H1 (cell line): ENCODE measurements around the gene GBP5. TPM values are rescaled to one million over a fixed set of nuclear protein-coding genes. Genes with fewer than 3 reads are reported as not detected.
A peak's percentile ranks its signal among the peaks of the same experiment; 100 is the strongest.

Experiments used
- CTCF ChIA-PET: fragments of 300-600 bp; sonication (Branson Sonifier 250); formaldehyde crosslinking; loops from one replicate; lab custom pipeline; 2021; ENCODE audit not compliant: partially characterized antibody; lab: Charles Lee
- POLR2A ChIA-PET: fragments of 300-600 bp; sonication (Branson Sonifier 250); formaldehyde crosslinking; loops from one replicate; lab custom pipeline; 2021; ENCODE audit warnings: inconsistent platforms; ENCODE audit not compliant: partially characterized antibody; lab: Charles Lee
- DNase-seq, 2 experiments: peaks; one replicate each; pipeline versions ENCODE4 v3.0.0 to v3.0.0-alpha.2; 2010 to 2022; ENCODE audit warnings: low spot score in 2 of 2, low read depth in 1 of 2, mixed read lengths in 1 of 2
- FAIRE-seq: peaks from 2 replicates; lab custom pipeline; 2011; peaks lifted over from hg19 to GRCh38; lab: Jason Lieb, UNC
- H2AFZ ChIP-seq: 2 replicates; pipeline ENCODE4 v1.8.1; 2012; ENCODE audit warnings: low read length, inconsistent platforms
- H2AK5ac ChIP-seq: 2 replicates; pipeline ENCODE4 v1.6.1; 2013; ENCODE audit warnings: low read depth, low read length
- H2BK120ac ChIP-seq: replicated peaks from 2 replicates; pipeline ENCODE3; 2013; ENCODE audit warnings: low read depth, low read length, inconsistent platforms
- H2BK12ac ChIP-seq: 2 replicates; pipeline ENCODE4 v1.6.1; 2013; ENCODE audit warnings: low read depth, low read length
- H2BK15ac ChIP-seq: 2 replicates; pipeline ENCODE4 v1.6.1; 2013; ENCODE audit warnings: low read length
- H2BK20ac ChIP-seq: 2 replicates; pipeline ENCODE4 v1.6.1; 2013; ENCODE audit warnings: low read length
- H2BK5ac ChIP-seq: 2 replicates; pipeline ENCODE4 v1.6.1; 2013; ENCODE audit warnings: low read depth, low read length
- H3K14ac ChIP-seq: 2 replicates; pipeline ENCODE4 v1.6.1; 2013; ENCODE audit warnings: inconsistent platforms; ENCODE audit not compliant: insufficient read length
- H3K18ac ChIP-seq: 2 replicates; pipeline ENCODE4 v1.6.1; 2013; ENCODE audit warnings: low read length; ENCODE audit errors: extremely low read depth
- H3K23ac ChIP-seq: 2 replicates; pipeline ENCODE4 v1.6.1; 2013; ENCODE audit warnings: inconsistent platforms; ENCODE audit not compliant: insufficient read length
- H3K23me2 ChIP-seq: 2 replicates; pipeline ENCODE4 v1.6.1; 2013; ENCODE audit warnings: low read depth, low read length
- H3K27ac ChIP-seq: 2 replicates; pipeline ENCODE4 v1.6.1; 2011; ENCODE audit warnings: low read depth, low read length, inconsistent platforms
- H3K27me3 ChIP-seq, 4 experiments: replicated peaks in 1 of 4; 1 replicate in 1 of 4; 2 replicates in 3 of 4; pipeline versions ENCODE4 v1.6.1 to v1.8.1; 2011 to 2013; ENCODE audit warnings: low read length in 3 of 4, mild to moderate bottlenecking in 3 of 4, inconsistent platforms in 2 of 4, mixed read lengths in 2 of 4, moderate library complexity in 1 of 4; ENCODE audit not compliant: control insufficient read depth in 3 of 4, insufficient read depth in 3 of 4; ENCODE audit errors: extremely low read depth in 1 of 4
- H3K36me3 ChIP-seq, 4 experiments: 2 replicates each; pipeline versions ENCODE4 v1.6.1 to v1.8.1; 2011 to 2013; ENCODE audit warnings: mild to moderate bottlenecking in 4 of 4, low read length in 3 of 4, moderate library complexity in 2 of 4, control low read depth in 1 of 4, inconsistent platforms in 1 of 4; ENCODE audit not compliant: insufficient read depth in 4 of 4, control insufficient read depth in 2 of 4
- H3K4ac ChIP-seq: replicated peaks from 2 replicates; pipeline ENCODE3; 2013; ENCODE audit warnings: low read length, low read depth, mixed read lengths, inconsistent platforms; ENCODE audit not compliant: insufficient read length
- H3K4me1 ChIP-seq, 4 experiments: replicated peaks in 1 of 4; 1 replicate in 1 of 4; 2 replicates in 3 of 4; pipeline versions ENCODE4 v1.6.1 to v1.8.1; 2011 to 2013; ENCODE audit warnings: low read length in 3 of 4, inconsistent platforms in 2 of 4, mixed read lengths in 1 of 4; ENCODE audit not compliant: insufficient read depth in 4 of 4, control insufficient read depth in 3 of 4
- H3K4me2 ChIP-seq, 2 experiments: 2 replicates each; pipeline versions ENCODE4 v1.6.1 to v1.8.1; 2011 to 2013; ENCODE audit warnings: low read depth in 2 of 2, low read length in 2 of 2, control low read depth in 1 of 2, inconsistent platforms in 1 of 2, mild to moderate bottlenecking in 1 of 2; ENCODE audit not compliant: insufficient read depth in 1 of 2
- H3K4me3 ChIP-seq, 4 experiments: fragments of 200-600, 300-600 bp in 1 of 4; sonication (generic), shearing (Covaris generic), sonication (Bioruptor Twin) in 1 of 4; 2 replicates each; pipeline versions ENCODE4 v1.5.1 to v1.8.1; 2011 to 2016; ENCODE audit warnings: low read length in 4 of 4, low read depth in 3 of 4, control low read depth in 2 of 4, inconsistent platforms in 2 of 4, mild to moderate bottlenecking in 2 of 4, mixed read lengths in 1 of 4, moderate library complexity in 1 of 4; ENCODE audit not compliant: insufficient read depth in 2 of 4; ENCODE audit errors: extremely low read depth in 1 of 4
- H3K56ac ChIP-seq: replicated peaks from 2 replicates; pipeline ENCODE3; 2013; ENCODE audit warnings: low read depth, mild to moderate bottlenecking, mixed read lengths, low read length, inconsistent platforms; ENCODE audit not compliant: insufficient read length
- H3K79me1 ChIP-seq: 2 replicates; pipeline ENCODE4 v1.6.1; 2013; ENCODE audit warnings: low read depth, low read length, control low read depth
- H3K79me2 ChIP-seq, 2 experiments: 2 replicates each; pipeline versions ENCODE4 v1.6.1 to v1.8.1; 2012 to 2013; ENCODE audit warnings: low read length in 2 of 2, mild to moderate bottlenecking in 2 of 2, inconsistent platforms in 1 of 2; ENCODE audit not compliant: insufficient read depth in 2 of 2, control insufficient read depth in 1 of 2
- H3K9ac ChIP-seq, 4 experiments: replicated peaks in 1 of 4; 1 replicate in 1 of 4; 2 replicates in 3 of 4; pipeline versions ENCODE4 v1.6.1 to v1.8.1; 2011 to 2013; ENCODE audit warnings: low read depth in 3 of 4, low read length in 3 of 4, control low read depth in 2 of 4, mild to moderate bottlenecking in 2 of 4, moderate library complexity in 2 of 4, inconsistent platforms in 1 of 4; ENCODE audit errors: extremely low read depth in 1 of 4
- H3K9me3 ChIP-seq, 2 experiments: 2 replicates each; pipeline versions ENCODE4 v1.6.1 to v1.8.1; 2012 to 2013; ENCODE audit warnings: mild to moderate bottlenecking in 2 of 2, moderate library complexity in 2 of 2, control low read depth in 1 of 2, inconsistent platforms in 1 of 2, low read depth in 1 of 2, low read length in 1 of 2, mixed read lengths in 1 of 2; ENCODE audit not compliant: insufficient read depth in 2 of 2
- H4K20me1 ChIP-seq, 2 experiments: replicated peaks in 1 of 2; 2 replicates each; pipeline versions ENCODE3 to v1.8.1; 2011 to 2013; ENCODE audit warnings: inconsistent platforms in 2 of 2, low read length in 2 of 2, mild to moderate bottlenecking in 1 of 2; ENCODE audit not compliant: insufficient read depth in 2 of 2, control insufficient read depth in 1 of 2
- H4K5ac ChIP-seq: 2 replicates; pipeline ENCODE4 v1.6.1; 2013; ENCODE audit warnings: low read length, low read depth, mixed read lengths, inconsistent platforms; ENCODE audit not compliant: insufficient read length
- H4K8ac ChIP-seq: 2 replicates; pipeline ENCODE4 v1.8.0; 2013; ENCODE audit warnings: mild to moderate bottlenecking, moderate library complexity, low read length, inconsistent platforms; ENCODE audit not compliant: insufficient read depth; ENCODE audit errors: extremely low read depth
- H4K91ac ChIP-seq: replicated peaks from 2 replicates; pipeline ENCODE3; 2013; ENCODE audit warnings: low read length, mixed read lengths, inconsistent platforms; ENCODE audit not compliant: insufficient read length
- RAD21 ChIP-seq, 2 experiments: IDR thresholded peaks in 1 of 2; conservative IDR thresholded peaks in 1 of 2; 2 replicates each; pipeline ENCODE4 v1.6.1; 2011; ENCODE audit warnings: low read depth in 2 of 2, low read length in 2 of 2, improper control_type of control experiment in 1 of 2, inconsistent platforms in 1 of 2, mild to moderate bottlenecking in 1 of 2, moderate library complexity in 1 of 2
- RFX5 ChIP-seq: IDR thresholded peaks from 2 replicates; pipeline ENCODE4 v1.6.1; 2011; ENCODE audit warnings: low read depth, low read length, improper control_type of control experiment, borderline replicate concordance
- WGBS, 2 experiments: shearing (Covaris generic) in 1 of 2; methylation state at CpG; one replicate each; pipeline versions ENCODE4 v1.1.6 to v1.1.7; 2013 to 2015; ENCODE audit warnings: low lambda C conversion rate in 2 of 2, mixed read lengths in 2 of 2, inconsistent platforms in 1 of 2, low coverage in 1 of 2, missing lambda C conversion rate in 1 of 2; ENCODE audit not compliant: insufficient replicate concordance in 2 of 2, insufficient coverage in 1 of 2, insufficient read length in 1 of 2; ENCODE audit errors: extremely low coverage in 1 of 2, missing lambda C conversion rate in 1 of 2; 5-methylcytosine and 5-hydroxymethylcytosine counted together
- polyA plus RNA-seq, 7 experiments: library from polyadenylated mRNA; depleted of rRNA in 3 of 7; stranded (reverse) in 5 of 7; unstranded in 2 of 7; fragments of >200 nt in 5 of 7; fragments of 200-250 nt in 2 of 7; gene quantifications; 1 replicate in 5 of 7; 2 replicates in 1 of 7; 4 replicates in 1 of 7; pipeline versions ENCODE4 v1.2.1 to v1.2.3, GENCODE V29; 2011 to 2013; ENCODE audit warnings: missing spikeins in 2 of 7, mixed read lengths in 2 of 7
- total RNA-seq: library from RNA; stranded (reverse); fragmentation: NEBNext Ultra II Directional; extraction: Animal tissue kit (Norgen Biotek cat#: 25700); gene quantifications from 2 replicates; pipeline ENCODE4 v1.2.1, GENCODE V29; 2021
- TF ChIP-seq, protein P1 (sequence below), 3 experiments: IDR thresholded peaks; 1 replicate in 2 of 3; 2 replicates in 1 of 3; pipeline versions ENCODE4 v1.5.1 to v1.6.1; 2011; ENCODE audit warnings: low read length in 3 of 3, mild to moderate bottlenecking in 3 of 3, inconsistent platforms in 2 of 3, low read depth in 1 of 3, moderate library complexity in 1 of 3; ENCODE audit not compliant: insufficient read depth in 1 of 3; ENCODE audit errors: control extremely low read depth in 1 of 3

GBP5 gene
- total and polyA plus RNA-seq, 2 of the 8 experiments (the other 6 are each of a cell fraction or from before 2014, with no cell fraction given) = not detected

DNA sequence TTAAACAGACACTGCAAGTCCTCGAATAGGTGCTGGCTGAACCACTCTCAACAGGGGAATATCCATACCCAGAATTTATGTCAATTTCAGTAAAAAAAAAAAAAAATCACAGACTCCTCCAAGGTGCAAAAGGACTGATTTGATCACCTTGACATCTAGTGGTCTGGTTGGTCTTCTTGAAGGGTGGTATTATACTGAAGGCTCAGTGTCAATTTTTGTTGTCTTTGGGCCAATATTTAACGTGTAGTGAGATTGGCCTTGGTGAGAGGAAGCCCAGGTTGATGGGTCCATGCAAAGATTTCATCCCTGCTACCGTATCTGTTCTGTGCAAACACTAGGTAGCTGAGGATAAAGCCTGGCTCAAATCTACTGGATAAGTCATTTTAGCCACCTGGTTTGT is 4.0 kb upstream of the GBP5 start:
- no peak overlapping the region for H2AK5ac ChIP-seq
- TF ChIP-seq, protein P1, sequence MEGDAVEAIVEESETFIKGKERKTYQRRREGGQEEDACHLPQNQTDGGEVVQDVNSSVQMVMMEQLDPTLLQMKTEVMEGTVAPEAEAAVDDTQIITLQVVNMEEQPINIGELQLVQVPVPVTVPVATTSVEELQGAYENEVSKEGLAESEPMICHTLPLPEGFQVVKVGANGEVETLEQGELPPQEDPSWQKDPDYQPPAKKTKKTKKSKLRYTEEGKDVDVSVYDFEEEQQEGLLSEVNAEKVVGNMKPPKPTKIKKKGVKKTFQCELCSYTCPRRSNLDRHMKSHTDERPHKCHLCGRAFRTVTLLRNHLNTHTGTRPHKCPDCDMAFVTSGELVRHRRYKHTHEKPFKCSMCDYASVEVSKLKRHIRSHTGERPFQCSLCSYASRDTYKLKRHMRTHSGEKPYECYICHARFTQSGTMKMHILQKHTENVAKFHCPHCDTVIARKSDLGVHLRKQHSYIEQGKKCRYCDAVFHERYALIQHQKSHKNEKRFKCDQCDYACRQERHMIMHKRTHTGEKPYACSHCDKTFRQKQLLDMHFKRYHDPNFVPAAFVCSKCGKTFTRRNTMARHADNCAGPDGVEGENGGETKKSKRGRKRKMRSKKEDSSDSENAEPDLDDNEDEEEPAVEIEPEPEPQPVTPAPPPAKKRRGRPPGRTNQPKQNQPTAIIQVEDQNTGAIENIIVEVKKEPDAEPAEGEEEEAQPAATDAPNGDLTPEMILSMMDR (IDR thresholded peaks at IDR 0.05; ENCODE audit: control extremely low read depth in 1 of 3, insufficient read depth in 1 of 3, low read depth in 1 of 3, low read length in 3 of 3) = peak in 2 of 3 experiments; percentile 17 to 33; a peak in 2 of 4 replicates
- TF ChIP-seq RAD21 (IDR thresholded peaks at IDR 0.05 in 1 of 2, conservative IDR thresholded peaks at IDR 0.05 in 1 of 2; ENCODE audit: low read depth in 2 of 2, low read length in 2 of 2) = peak; percentile 42 to 53; a peak in 3 of 4 replicates
- no peak for TF ChIP-seq RFX5
- no peak overlapping the region for H3K18ac ChIP-seq
- WGBS, 2 experiments = 87% methylated on average over 3 of the region's 3 CpGs; no CpG with 5 or more reads in 1 of the 2 experiments
- no peak overlapping the region for H2BK120ac ChIP-seq
- H2BK20ac ChIP-seq = no peak overlapping the region
- H3K14ac ChIP-seq = no peak overlapping the region
- ChIA-PET CTCF (interaction anchor here (0.6 to 1.4 kb wide), 4 partner anchors 119 to 277 kb away, joined by 3 to 8 read pairs (median 3); no protein-coding TSS in a partner anchor), POLR2A (no interaction called here)
- H2BK12ac ChIP-seq = no peak overlapping the region
- no peak overlapping the region for H3K4me3 ChIP-seq
- no peaks in the 10 kb centered on the region for H3K36me3 ChIP-seq
- no peaks in the 10 kb centered on the region for H3K79me2 ChIP-seq
- no peak overlapping the region for H4K91ac ChIP-seq
- H3K9ac ChIP-seq = no peak overlapping the region
- H3K9me3 ChIP-seq = peaks cover 0 to 6% of the 10 kb centered on the region in 2 experiments; a peak in 1 of 4 replicates
- no peaks in the 10 kb centered on the region for H4K20me1 ChIP-seq
- no peak overlapping the region for H3K56ac ChIP-seq
- no peak overlapping the region for H3K23ac ChIP-seq
- H3K4me1 ChIP-seq = no peaks in the 10 kb centered on the region
- H3K23me2 ChIP-seq = no peaks in the 10 kb centered on the region
- no peak overlapping the region for H3K27ac ChIP-seq
- no peak overlapping the region for H4K8ac ChIP-seq
- H2BK15ac ChIP-seq = no peak overlapping the region
- H3K27me3 ChIP-seq = peaks cover 0 to 1% (median 0%) of the 10 kb centered on the region in 4 experiments; a peak in 1 of 7 replicates
- no peak overlapping the region for H2BK5ac ChIP-seq
- no peak overlapping the region for H2AFZ ChIP-seq
- DNase-seq (no peak), FAIRE-seq (no peak)
- H3K4me2 ChIP-seq = no peak overlapping the region
- no peak overlapping the region for H3K4ac ChIP-seq
- H3K79me1 ChIP-seq = no peaks in the 10 kb centered on the region
- no peak overlapping the region for H4K5ac ChIP-seq
